LNCAP (cell line): ENCODE measurements around the gene ARF3.

Experiments used
- CTCF ChIP-seq: fragments of 450-650 bp; IDR thresholded peaks from 2 replicates; pipeline ENCODE4 v1.5.1; 2017; ENCODE audit warnings: mild to moderate bottlenecking

Gene ARF3

GRCh38 chr12:48957141-48958048 lies at the start of gene ARF3:
TSS of gene ARF3 (minus strand) at chr12:48957487. CDS start at chr12:48941095, 16,392 bp downstream.
- no peak for TF ChIP-seq CTCF

GRCh38 chr12:49000346-49000745 lies 43.1 kb upstream of the ARF3 start:
- TF ChIP-seq CTCF = no peak

- no peak for TF ChIP-seq CTCF
Observed at GRCh38 chr12:48999371-49000131, 42.3 kb upstream of the ARF3 start, which contains the start of gene DDN. TSS of gene DDN (minus strand) at chr12:48999375. CDS start at chr12:48999287, 88 bp downstream.

GRCh38 chr12:48998497-48999353 lies 41.4 kb upstream of the ARF3 start:
- TF ChIP-seq CTCF = no peak

GRCh38 chr12:48997719-48998496 lies 40.6 kb upstream of the ARF3 start:
- TF ChIP-seq CTCF = no peak

- no peak for TF ChIP-seq CTCF
Observed at GRCh38 chr12:48996794-48997718, 39.8 kb upstream of the ARF3 start.
